Uterus (tissue), 4 donors: ENCODE data around the gene SKAP1. TPM values are rescaled to one million over a fixed set of nuclear protein-coding genes. Genes with fewer than 3 reads are reported as not detected.
"Not testable (repeated sequence)": the region's sequence is repeated elsewhere in the genome, so short reads cannot be mapped to it uniquely, and the experiment has no call there.

Source experiments
- DNase-seq, 2 donors: peaks; one replicate each; pipeline ENCODE4 v3.0.0-alpha.2; 2019 to 2020
- H3K27ac ChIP-seq, 2 donors: fragments of 200-600 bp; sonication (generic); 1 replicate in 1 of 2; 2 replicates in 1 of 2; pipeline ENCODE4 v1.5.1; 2016 to 2018
- H3K27me3 ChIP-seq, 2 donors: fragments of 200-600 bp; sonication (generic); one replicate each; pipeline ENCODE4 v1.5.1; 2018 to 2019; ENCODE audit warnings: control low read depth in 1 of 2
- H3K36me3 ChIP-seq, 2 donors: fragments of 200-600 bp; sonication (generic); one replicate each; pipeline ENCODE4 v1.5.1; 2019; ENCODE audit warnings: control low read depth in 1 of 2
- H3K4me1 ChIP-seq, 2 donors: fragments of 200-600 bp; sonication (generic); one replicate each; pipeline ENCODE4 v1.5.1; 2018 to 2019; ENCODE audit warnings: control low read depth in 1 of 2
- H3K4me3 ChIP-seq, 2 donors: fragments of 200-600 bp; sonication (generic); 1 replicate in 1 of 2; 2 replicates in 1 of 2; pipeline ENCODE4 v1.5.1; 2018 to 2019; ENCODE audit warnings: mild to moderate bottlenecking in 1 of 2
- H3K9me3 ChIP-seq, 2 donors: fragments of 200-600 bp; sonication (generic); one replicate each; pipeline ENCODE4 v1.5.1; 2019; ENCODE audit warnings: control low read depth in 1 of 2
- POLR2A ChIP-seq, 2 donors: fragments of 450-650 bp; IDR thresholded peaks; one replicate each; pipeline ENCODE4 v1.6.1; 2016; ENCODE audit warnings: antibody characterized with exemption in 2 of 2, mild to moderate bottlenecking in 1 of 2, moderate library complexity in 1 of 2
- intact Hi-C: fragments of 100-400 bp; cut with DNase I; formaldehyde crosslinking; loops from one replicate; pipeline ENCODE4 v1.15.1; 2023; ENCODE audit warnings: low total_unique reads
- total RNA-seq, 4 donors: library from RNA; depleted of rRNA in 3 of 4; stranded (reverse); fragments of >200 nt in 3 of 4; gene quantifications; one replicate each; pipeline versions ENCODE4 v1.1.0 to v1.2.4, GENCODE V29; 2014 to 2023
- TF ChIP-seq, protein P1 (sequence below), 4 experiments: fragments of 200-600 bp in 2 of 4; fragments of 450-650 bp in 2 of 4; sonication (generic) in 2 of 4; IDR thresholded peaks; one replicate each; pipeline ENCODE4 v1.5.1; 2016 to 2019; ENCODE audit warnings: antibody characterized with exemption in 4 of 4, mild to moderate bottlenecking in 2 of 4, moderate library complexity in 1 of 4
- donor health status: DM: yes; HTN: yes; CAD: no.

SKAP1 gene
- total RNA-seq, 4 donors from 2014 or later: 0.51 to 2.4 (median 1.9) TPM; not detected in 1

- no peaks in the 10 kb centered on the region for H3K4me1 ChIP-seq
- no peaks in the 10 kb centered on the region for H3K9me3 ChIP-seq
- TF ChIP-seq POLR2A (IDR thresholded peaks at IDR 0.05): no peak
- TF ChIP-seq, protein P1, sequence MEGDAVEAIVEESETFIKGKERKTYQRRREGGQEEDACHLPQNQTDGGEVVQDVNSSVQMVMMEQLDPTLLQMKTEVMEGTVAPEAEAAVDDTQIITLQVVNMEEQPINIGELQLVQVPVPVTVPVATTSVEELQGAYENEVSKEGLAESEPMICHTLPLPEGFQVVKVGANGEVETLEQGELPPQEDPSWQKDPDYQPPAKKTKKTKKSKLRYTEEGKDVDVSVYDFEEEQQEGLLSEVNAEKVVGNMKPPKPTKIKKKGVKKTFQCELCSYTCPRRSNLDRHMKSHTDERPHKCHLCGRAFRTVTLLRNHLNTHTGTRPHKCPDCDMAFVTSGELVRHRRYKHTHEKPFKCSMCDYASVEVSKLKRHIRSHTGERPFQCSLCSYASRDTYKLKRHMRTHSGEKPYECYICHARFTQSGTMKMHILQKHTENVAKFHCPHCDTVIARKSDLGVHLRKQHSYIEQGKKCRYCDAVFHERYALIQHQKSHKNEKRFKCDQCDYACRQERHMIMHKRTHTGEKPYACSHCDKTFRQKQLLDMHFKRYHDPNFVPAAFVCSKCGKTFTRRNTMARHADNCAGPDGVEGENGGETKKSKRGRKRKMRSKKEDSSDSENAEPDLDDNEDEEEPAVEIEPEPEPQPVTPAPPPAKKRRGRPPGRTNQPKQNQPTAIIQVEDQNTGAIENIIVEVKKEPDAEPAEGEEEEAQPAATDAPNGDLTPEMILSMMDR (IDR thresholded peaks at IDR 0.05): no peak
- no peak for DNase-seq
- H3K4me3 ChIP-seq: no peak overlapping the region
- no peak overlapping the region for H3K27ac ChIP-seq
- intact Hi-C loops: no loop called here
- no peaks in the 10 kb centered on the region for H3K36me3 ChIP-seq
- H3K27me3 ChIP-seq: no peaks in the 10 kb centered on the region
Observed at GRCh38 chr17:48191362-48191761, 238.7 kb downstream of the SKAP1 start.

- Histone ChIP-seq H3K4me1 (no peaks in the 10 kb centered on the region), H3K9me3 (no peaks in the 10 kb centered on the region), H3K27me3 (no peaks in the 10 kb centered on the region), H3K4me3 (no peak overlapping the region), H3K27ac (no peak overlapping the region), H3K36me3 (no peaks in the 10 kb centered on the region)
- intact Hi-C loops: no loop called here
- DNase-seq: no peak
- TF ChIP-seq, protein P1 (IDR thresholded peaks at IDR 0.05): no peak
- TF ChIP-seq POLR2A (IDR thresholded peaks at IDR 0.05): no peak
Observed at GRCh38 chr17:48190871-48191270, 239.1 kb downstream of the SKAP1 start.

DNA sequence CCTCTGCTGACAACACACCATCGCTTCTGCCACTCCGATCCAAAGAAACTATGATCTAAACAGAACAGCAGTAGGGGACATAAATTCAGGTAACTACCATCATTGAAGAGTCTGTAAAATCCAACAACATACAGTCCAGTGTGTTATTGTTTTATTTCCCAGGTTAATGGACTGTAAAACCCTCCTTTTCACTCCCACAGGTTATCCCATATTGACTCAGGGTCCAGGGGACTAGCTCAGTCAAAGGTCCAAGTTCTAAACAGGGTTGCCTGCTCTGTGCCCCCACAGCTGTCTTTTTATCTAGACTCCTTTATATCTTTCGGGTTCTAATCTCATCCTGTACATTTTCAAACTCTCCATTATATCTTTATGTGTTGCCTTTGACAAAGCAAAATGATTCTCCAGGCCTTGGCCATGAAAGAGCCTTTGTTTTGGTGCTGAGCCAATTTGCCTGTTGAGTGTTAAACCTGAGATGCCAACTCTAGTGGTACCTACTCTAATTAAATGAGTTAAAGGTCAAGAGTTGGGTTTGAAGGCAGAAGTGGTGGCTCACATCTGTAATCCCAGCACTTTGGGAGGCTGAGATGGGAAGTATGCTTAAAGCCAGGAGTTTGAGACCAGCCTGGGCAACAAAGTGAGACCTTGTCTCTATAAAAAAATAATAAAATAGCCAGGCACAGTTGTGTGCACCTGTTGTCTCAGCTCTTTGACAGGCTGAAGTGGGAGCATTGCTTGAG is 242.0 kb downstream of the SKAP1 start:
- no peaks in the 10 kb centered on the region for H3K4me1 ChIP-seq
- no peak overlapping the region for H3K27ac ChIP-seq
- intact Hi-C loops: no loop called here
- no peak overlapping the region for H3K4me3 ChIP-seq
- H3K36me3 ChIP-seq: no peaks in the 10 kb centered on the region
- DNase-seq: no peak
- no peaks in the 10 kb centered on the region for H3K27me3 ChIP-seq
- TF ChIP-seq, protein P1 (IDR thresholded peaks at IDR 0.05): no peak
- TF ChIP-seq POLR2A (IDR thresholded peaks at IDR 0.05): no peak
- no peaks in the 10 kb centered on the region for H3K9me3 ChIP-seq

DNA sequence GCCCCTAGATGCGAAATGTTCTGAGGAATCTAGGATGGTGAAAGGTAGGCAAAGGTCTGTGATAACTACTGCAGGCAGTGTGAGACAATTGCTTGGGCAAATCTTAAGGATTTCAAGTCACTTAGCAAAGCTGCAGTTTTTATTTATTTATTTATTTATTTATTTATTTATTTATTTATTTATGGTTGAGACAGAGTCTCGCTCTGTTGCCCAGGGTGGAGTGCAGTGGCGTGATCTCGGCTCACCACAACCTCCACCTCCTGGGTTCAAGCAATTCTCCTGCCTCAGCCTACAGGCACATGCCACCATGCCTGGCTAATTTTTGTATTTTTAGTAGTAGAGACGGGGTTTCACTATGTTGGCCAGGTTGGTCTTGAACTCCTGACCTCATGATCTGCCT is 243.7 kb downstream of the SKAP1 start:
- intact Hi-C loops, H3K4me3 ChIP-seq, H3K27ac ChIP-seq, H3K36me3 ChIP-seq, DNase-seq, H3K27me3 ChIP-seq, H3K4me1 ChIP-seq, H3K9me3 ChIP-seq: not testable (repeated sequence)

DNA sequence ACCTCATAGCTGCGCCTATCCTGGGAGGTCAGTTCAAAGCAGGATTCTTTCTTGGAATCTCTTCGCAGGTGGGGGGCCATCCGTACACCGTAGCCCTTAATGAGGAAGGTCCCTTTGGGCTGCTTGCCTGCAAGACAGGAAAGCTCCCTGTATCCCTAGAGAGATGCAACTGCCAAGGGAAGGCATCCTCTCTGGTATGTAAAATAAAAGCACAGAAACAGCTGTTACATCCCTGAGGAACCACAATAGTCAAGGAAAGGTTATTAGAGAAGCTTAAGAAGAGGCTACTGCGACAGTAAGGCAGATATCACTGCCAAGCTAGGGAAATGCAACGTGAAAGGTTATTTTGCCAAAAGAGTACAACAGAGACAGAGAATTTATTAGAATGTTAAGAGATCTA is 245.3 kb downstream of the SKAP1 start:
- H3K4me1 ChIP-seq: no peaks in the 10 kb centered on the region
- H3K9me3 ChIP-seq: no peaks in the 10 kb centered on the region
- no peak overlapping the region for H3K27ac ChIP-seq
- DNase-seq: no peak
- intact Hi-C loops: no loop called here
- no peaks in the 10 kb centered on the region for H3K27me3 ChIP-seq
- TF ChIP-seq POLR2A (IDR thresholded peaks at IDR 0.05): no peak
- TF ChIP-seq, protein P1 (IDR thresholded peaks at IDR 0.05): no peak
- no peak overlapping the region for H3K4me3 ChIP-seq
- H3K36me3 ChIP-seq: no peaks in the 10 kb centered on the region
